HG03520 (cell line): ENCODE results near the gene RPS16.
A peak's percentile ranks its signal among the peaks of the same experiment; 100 is the strongest.

ENCODE experiments used
- ATAC-seq: cut with Tn5 transposase; IDR thresholded peaks from one replicate; pipeline ENCODE4 v1.9.1; 2021; ENCODE audit warnings: mild to moderate bottlenecking, moderate library complexity; ENCODE audit not compliant: unreplicated experiment

RPS16 gene

GRCh38 chr19:39423258-39424086 lies 12.3 kb downstream of the RPS16 start:
- no peak for ATAC-seq

- ATAC-seq = no peak
Observed at GRCh38 chr19:39422020-39422419, 13.7 kb downstream of the RPS16 start.

DNA sequence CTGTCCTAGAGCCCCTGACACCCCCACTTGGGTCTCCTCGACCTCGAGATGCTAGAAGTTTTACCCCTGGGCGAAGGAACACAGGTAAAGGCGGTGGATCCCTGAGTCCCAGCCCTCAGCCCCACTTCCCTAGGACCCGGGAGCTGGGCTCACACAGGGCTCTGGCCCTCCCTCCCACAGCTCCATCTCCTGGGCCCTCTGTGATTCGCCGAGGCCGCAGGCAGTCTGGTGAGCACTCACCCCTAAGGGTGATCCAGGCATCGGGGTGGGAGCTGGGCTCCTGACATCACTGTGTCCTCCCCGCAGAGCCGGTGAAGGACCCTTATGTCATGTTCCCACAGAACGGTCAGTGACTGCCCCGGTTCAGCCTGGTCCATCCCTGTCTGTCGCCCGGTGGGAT lies 15.0 kb downstream of the RPS16 start:
- no peak for ATAC-seq

- no peak for ATAC-seq
Observed at GRCh38 chr19:39419003-39419402, 16.7 kb downstream of the RPS16 start.

DNA sequence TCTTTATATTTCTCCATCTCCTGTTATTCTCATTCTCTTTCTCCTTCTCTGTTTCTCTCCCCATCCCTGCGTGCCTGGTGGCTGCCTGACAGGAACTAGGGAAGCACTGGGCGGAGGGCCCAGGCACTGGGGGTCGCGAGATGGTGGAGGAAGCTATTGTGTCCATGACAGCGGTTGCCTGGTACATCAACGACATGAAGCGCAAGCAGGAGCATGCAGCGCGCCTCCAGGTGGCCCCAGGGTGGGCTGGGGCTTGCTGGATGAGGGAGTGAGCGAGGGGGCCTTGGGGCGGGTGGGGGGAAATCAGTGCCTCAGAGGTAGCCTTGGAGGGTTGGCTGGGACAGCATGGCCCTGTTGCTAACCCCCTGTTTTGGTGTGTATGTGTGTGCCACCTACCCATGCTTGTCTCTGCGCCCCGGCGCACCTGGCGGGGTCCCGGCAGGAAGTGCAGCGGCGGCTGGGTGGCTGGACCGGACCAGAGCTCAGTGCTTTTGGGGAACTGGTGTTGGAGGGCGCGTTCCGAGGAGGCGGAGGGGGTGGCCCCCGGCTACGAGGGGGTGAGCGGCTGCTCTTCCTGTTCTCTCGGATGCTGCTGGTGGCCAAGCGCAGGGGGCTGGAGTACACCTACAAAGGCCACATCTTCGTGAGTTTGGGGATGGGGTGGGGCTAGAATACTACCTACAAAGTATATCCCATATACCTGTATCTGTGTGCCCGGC lies 18.1 kb downstream of the RPS16 start:
- no peak for ATAC-seq

DNA sequence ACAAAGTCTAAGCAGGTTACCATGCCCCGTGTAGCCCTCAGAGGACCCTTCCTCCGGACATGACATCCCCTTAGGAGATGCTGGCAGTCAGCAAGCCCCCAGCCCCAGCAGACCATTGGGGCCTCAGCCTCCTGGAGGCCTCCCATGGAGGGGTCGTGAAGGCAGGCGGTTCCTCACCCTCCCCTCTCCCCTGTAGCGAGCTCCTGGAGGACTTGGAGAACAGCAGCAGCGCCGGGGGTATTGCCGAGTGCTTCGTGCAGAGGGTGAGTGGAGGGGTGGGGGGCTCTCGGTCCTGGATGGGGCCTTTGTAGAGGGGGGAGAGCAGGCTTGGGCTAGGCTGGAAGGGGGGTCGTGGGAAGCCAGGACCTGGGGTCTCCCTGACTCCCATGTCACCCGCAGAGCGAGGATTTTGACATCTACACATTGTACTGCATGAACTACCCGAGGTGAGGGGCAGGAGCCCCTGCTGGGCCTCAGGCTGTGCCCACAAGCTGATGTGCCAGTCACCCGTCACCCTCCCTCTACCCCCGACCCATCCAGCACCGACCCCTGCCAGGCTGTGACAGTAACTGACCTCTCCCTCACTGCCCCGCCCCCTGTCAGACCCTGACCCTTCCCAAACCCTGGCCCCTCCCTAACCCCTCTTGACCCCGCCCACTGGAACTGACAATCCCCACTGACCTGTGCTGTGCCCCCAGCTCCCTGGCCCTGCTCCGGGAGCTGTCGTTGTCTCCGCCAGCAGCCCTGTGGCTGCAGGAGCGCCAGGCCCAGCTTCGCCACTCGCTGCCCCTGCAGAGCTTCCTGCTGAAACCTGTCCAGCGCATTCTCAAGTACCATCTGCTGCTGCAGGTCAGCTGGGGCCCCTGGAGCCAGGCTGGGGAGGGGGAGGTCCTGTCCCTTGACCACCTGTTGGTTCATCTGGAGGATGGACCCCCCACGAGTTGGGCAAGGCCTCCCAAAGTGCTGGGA lies 19.3 kb downstream of the RPS16 start:
- ATAC-seq = no peak

GRCh38 chr19:39415111-39416046 lies 20.4 kb downstream of the RPS16 start:
- ATAC-seq = no peak

DNA sequence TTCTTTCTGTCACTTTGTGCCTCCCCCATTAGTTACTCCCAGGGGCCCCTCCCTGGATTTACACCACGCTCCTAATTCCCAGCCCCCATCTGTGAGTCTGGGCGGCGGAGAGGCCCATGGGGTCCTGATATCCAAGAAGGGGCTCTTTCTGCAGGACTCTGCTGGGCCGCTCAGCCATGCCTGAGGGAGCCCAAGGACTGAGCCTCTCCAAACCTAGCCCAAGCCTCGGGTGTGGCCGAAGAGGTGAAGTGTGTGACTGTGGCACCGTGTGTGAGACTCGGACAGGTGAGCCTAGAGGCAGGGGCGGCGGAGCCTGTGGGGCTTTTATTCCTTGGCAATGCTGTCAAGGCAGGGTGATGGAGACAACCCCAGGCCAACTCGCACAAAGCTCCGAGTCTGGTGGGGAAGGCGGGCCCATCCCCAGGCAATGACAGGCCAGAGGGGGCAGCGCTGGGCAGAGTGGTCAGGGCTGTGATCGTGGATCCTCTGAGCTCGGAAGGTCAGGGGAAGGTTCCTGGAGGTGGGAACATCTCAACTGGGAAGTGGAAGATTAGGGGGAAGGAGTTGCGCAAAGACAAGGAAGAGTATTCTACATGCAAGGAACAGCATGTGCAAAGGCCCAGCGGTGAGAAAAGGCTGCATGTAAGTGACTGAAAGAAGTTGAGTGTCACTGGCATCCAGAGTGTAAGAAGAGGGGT lies 21.7 kb downstream of the RPS16 start:
- ATAC-seq = no peak

DNA sequence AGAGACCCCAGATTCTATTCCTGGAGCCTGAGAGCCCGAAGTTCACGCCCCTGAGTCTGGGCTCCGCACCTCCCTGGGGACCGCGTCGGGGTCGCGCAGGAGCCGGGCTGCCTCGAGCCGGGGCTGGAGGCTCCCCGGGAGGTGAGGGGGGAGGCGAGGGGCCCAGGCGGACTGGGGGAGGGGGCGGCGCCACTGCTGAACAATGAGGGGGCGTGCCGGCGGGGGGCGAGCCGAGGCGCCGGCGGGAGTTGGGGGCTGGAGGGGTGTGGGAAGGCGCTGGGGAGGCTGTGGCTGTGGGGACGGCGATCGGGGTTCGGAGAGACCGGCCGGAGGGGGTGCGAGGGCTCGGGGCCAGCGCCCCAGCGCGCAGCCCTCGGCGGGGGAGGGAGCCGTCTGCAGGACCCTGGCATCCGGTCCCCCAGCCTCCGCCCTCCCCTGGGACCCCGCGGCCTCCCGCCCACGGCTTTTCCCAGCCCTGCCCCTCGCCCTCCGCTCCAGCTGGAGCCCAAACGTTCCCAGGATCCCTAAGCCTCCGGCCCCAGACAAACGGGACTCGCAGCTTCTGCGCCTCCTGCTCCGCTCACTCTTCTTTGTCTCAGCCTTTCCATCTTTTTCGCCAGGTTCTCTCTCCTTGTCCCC lies 22.4 kb downstream of the RPS16 start:
- ATAC-seq = no peak

DNA sequence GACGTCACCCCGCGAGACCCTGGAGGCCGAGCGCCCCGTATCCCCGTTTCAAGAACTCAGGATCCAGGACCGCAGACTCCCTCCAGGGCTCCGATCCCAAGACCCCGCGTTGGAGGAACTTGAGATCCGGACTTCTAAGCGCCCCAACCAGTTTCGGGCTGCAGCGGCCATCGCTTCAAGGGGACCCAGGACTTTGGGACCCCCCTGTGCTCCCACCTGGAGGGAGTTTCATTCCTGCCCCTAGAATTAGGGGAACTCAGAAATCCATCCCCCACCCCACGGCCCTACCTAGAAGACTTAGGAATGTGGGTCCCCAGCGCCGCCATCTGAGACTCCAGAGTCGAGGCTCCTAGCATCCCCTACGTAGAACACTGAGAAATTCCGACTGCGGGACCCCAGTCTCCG lies 22.9 kb downstream of the RPS16 start:
- no peak for ATAC-seq

- peak; percentile 51 for ATAC-seq
Observed at GRCh38 chr19:39412100-39412866, 23.5 kb downstream of the RPS16 start, which contains the start of gene PLEKHG2. PLEKHG2 (plus strand) TSS chr19:39412669; CDS start chr19:39414087, 1,418 bp downstream.

DNA sequence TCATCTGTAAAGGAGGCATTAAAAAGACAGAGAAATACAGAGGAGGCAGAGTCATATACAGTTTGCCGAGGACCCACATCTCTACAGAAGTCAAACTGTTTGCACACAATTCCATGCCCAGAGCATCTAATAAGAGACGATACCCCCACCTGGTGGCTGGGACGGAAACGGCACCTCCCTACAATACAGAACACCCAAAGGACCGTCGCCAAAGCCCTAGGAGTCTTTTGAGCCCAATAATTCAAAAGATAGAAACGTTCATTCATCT lies 24.0 kb downstream of the RPS16 start:
- ATAC-seq = peak; percentile 19

DNA sequence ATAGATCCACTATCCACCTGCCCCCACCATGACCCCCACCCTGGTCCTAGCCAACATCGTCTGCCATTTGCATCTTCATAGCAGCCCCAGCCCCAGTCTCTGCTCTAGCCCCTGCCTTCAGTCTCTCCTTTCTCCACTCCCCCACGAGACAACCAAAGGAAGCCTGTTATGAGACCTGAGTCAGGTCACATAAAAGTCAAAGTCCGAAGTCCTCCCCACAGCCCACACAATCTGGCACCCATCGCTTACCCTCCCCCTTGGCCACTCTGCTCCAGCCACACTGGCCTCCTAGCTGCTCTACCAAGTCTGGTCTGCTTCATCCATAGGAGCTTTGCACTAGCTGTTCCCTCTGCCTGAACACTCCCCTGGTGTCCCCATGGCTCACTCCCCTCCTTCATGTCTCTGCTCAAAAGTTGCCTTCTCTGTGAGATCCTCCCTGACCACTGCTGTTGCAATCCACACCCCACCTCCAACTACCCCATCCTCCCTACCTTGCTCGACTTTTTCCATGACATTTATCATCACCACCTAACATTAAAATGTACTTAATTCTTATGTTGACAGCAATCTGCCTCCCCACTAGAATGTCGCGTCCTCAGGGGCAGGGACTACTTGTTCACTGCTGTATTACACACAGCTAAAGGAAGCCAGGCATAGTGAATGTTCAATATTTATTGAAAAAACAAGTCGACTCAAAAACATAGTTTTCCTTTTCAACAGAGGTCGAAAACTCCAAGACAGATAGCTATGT lies 24.5 kb downstream of the RPS16 start:
- ATAC-seq = no peak

- ATAC-seq = no peak
Observed at GRCh38 chr19:39410831-39411080, 25.0 kb downstream of the RPS16 start.

- peak; percentile 14 for ATAC-seq
Observed at GRCh38 chr19:39410017-39410830, 25.5 kb downstream of the RPS16 start.

DNA sequence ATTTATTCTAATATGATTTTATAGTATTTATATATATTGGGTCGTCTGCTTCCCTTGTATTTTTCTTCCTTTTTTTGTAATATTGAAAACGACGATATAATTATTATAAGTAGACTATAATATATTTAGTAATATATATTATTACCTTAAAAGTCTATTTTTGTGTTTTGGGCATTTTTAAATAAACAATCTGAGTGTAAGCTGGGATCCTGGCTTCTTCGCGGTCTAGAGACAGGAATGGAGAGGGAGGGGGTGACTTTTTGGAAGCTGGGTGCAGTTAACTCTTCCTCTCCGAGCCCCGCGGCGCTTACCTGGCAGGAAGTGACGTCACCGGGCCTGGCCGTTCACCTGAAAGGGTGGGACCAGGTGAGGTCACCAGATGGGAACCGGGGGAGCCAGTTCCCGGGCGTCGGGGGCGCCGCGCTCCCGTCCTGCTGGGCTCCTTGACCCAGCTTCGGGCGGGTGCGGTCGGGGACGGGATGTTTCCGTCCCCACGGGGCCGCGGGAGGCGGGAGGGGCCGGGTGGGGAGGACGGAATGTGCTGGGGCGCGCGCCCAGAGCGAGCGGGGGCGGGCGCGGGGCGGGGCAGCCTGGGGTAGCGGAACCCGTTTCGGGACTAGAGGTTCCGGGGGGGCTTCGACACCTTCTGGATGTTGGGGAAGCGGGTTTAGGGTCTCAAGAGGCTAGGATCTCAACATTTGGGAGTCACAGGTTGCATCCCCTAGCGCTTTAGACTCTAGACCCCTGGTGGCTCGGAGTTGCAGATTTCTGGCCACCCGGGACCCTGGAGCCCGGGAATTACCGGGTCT lies 26.3 kb downstream of the RPS16 start:
- ATAC-seq = no peak
